AG08396 (cell line): ENCODE data around the gene DKC1.
"Not testable (repeated sequence)": the region's sequence is repeated elsewhere in the genome, so short reads cannot be mapped to it uniquely, and the experiment has no call there.

Experiments
- DNase-seq: peaks from one replicate; pipeline ENCODE4 v3.0.0; 2012; ENCODE audit warnings: low spot score, mixed read lengths

Gene DKC1

GRCh38 chrX:154793084-154793795 lies 30.6 kb downstream of the DKC1 start:
- DNase-seq = no peak

- no peak for DNase-seq
These were observed 32.4 kb downstream of the DKC1 start for GRCh38 chrX:154795016-154795415.

GRCh38 chrX:154797006-154797405 lies 34.3 kb downstream of the DKC1 start:
- DNase-seq = no peak

- peak; percentile 18 for DNase-seq
These were observed 37.1 kb downstream of the DKC1 start for GRCh38 chrX:154799556-154800348.

- no peak for DNase-seq
These were observed 38.0 kb downstream of the DKC1 start for GRCh38 chrX:154800478-154801210.

- DNase-seq = no peak
These were observed 40.3 kb downstream of the DKC1 start for GRCh38 chrX:154802947-154803346.

- DNase-seq = no peak
These were observed 41.7 kb downstream of the DKC1 start for GRCh38 chrX:154804261-154804956.

GRCh38 chrX:154804957-154805695 lies 42.5 kb downstream of the DKC1 start, which contains the start of gene MPP1:
MPP1 (minus strand) TSS chrX:154805485; CDS start chrX:154805373, 112 bp downstream.
- DNase-seq = peak; percentile 88

GRCh38 chrX:154805696-154806091 lies 43.0 kb downstream of the DKC1 start:
- peak; percentile 29 for DNase-seq

GRCh38 chrX:154806837-154807501 lies 44.3 kb downstream of the DKC1 start:
- DNase-seq = no peak

- DNase-seq = no peak
These were observed 47.4 kb downstream of the DKC1 start for GRCh38 chrX:154809939-154810665.

GRCh38 chrX:154812341-154813101 lies 49.9 kb downstream of the DKC1 start:
- no peak for DNase-seq

- no peak for DNase-seq
These were observed 51.1 kb downstream of the DKC1 start for GRCh38 chrX:154813801-154814200.

- peak; percentile 43 for DNase-seq
These were observed 52.7 kb downstream of the DKC1 start for GRCh38 chrX:154815274-154815818.

- not testable (repeated sequence) for DNase-seq
These were observed 53.7 kb downstream of the DKC1 start for GRCh38 chrX:154816326-154816898.

GRCh38 chrX:154817048-154817618 lies 54.5 kb downstream of the DKC1 start:
- DNase-seq = not testable (repeated sequence)

GRCh38 chrX:154818916-154819770 lies 56.5 kb downstream of the DKC1 start:
- DNase-seq = no peak
